T-helper 2 cell treated with Interferon-gamma antibody and Interleukin-4, amounts not matched to agents 100 ng/mL and 5 ng/mL, for 36 hours (primary cell): ENCODE measurements around the gene POLE4. TPM values are rescaled to one million over a fixed set of nuclear protein-coding genes. Genes with fewer than 3 reads are reported as not detected.

Source experiments
- intact Hi-C: fragments of 100-400 bp; cut with micrococcal nuclease; formaldehyde crosslinking; loops from one replicate; pipeline ENCODE4 v1.15.1; 2023
- total RNA-seq: library from RNA; stranded (reverse); gene quantifications from 2 replicates; pipeline ENCODE4 v1.2.3, GENCODE V29; 2022

Gene POLE4
- total RNA-seq, 1 donor from 2014 or later, result 56.4 TPM

DNA sequence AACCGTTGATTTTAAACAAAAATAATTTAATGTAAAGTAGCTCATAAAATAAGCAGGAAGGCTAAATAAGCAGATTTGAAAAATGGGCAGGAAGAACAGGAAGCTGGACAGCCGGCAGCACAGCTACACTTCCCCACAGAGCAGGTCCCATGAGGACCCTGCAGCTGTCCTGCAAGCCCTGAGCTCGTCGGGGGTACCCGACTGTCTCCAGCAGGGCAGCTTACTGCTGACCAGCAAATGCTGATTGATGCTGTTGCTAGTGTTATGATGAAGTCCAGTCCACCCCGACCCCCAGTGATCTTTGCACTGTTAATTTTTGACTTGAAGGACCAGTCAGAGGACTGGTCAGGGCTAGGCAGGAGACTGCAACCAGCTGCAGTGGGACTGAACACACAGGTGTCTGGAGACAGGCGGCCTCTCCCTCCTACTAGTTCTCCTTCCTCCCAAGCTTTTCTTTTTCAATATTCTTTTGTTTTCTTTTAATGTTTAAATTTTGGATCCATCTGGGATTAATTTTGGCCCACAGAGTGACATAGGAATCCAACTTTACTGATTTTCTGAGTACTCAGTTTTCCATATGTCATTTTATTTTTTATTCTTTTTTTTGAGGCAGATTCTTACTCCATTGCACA lies 27.7 kb downstream of the POLE4 start:
- intact Hi-C loops, result no loop called here

GRCh38 chr2:74991977-74992376 lies 33.5 kb downstream of the POLE4 start:
- intact Hi-C loops, result no loop called here

DNA sequence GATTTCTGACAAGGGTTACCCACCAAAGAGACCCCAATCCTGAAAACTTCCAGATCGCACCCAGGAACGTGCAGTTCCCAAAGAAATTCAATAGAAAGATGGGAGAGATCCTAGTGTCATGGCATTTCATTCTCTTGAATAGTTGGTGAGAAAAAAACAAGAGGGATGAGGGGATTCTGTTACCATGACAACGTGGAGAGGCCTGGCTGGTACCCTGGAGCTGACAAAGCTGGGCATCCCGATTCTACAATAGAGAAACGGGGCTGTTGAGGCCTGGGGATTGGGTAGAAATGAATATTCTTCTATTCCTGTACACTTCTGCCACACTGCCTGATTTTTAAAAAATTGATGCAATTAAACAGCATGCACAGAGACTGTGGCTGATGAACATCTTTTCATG lies 41.0 kb downstream of the POLE4 start:
- intact Hi-C loops, result no loop called here

DNA sequence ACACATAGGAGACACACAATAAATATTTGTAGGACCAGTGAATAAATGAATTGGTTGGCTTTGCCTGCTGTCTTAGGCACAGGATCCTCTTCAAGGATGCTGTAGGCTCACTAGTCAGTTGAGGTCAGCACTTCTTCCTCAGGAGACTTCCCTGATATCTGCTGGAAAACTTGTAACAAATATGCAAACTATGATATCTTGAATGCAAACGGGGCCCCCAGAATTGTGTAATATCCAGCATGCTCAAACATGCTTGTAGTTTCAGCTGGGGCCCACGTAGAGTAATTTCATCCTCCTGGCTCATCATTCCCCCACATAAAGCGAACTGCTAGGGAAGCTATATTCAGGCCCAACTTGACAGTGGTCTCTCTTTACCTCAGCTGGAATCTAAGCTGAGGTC lies 43.6 kb downstream of the POLE4 start:
- intact Hi-C loops, result no loop called here

- intact Hi-C loops, result no loop called here
These were observed 44.8 kb downstream of the POLE4 start for GRCh38 chr2:75003276-75003675.

GRCh38 chr2:75003773-75004172 lies 45.3 kb downstream of the POLE4 start:
- intact Hi-C loops, result no loop called here

GRCh38 chr2:75006041-75006440 lies 47.6 kb downstream of the POLE4 start:
- intact Hi-C loops, result no loop called here

- intact Hi-C loops, result no loop called here
These were observed 48.6 kb downstream of the POLE4 start for GRCh38 chr2:75007061-75007460.

- intact Hi-C loops, result no loop called here
These were observed 49.4 kb downstream of the POLE4 start for GRCh38 chr2:75007819-75008218.

DNA sequence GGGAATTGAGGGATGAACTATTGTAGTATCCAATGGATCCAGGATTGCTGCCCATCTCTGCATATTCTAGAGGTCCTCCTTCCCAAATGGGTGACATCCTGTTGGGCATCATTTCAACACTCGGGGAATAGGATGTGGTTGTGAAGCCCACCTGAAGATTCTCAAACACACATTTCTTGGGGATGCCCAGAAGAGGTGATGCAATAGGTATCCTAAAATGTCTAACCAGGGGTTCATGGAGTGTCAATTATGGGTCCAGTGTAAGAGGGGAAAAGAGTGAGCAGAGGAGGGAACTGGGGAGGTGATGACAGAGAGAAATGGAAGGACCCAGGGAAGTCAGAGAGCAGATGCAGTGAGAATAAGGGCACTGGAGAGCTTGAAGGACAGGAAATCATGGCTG lies 52.1 kb downstream of the POLE4 start:
- intact Hi-C loops, result no loop called here

DNA sequence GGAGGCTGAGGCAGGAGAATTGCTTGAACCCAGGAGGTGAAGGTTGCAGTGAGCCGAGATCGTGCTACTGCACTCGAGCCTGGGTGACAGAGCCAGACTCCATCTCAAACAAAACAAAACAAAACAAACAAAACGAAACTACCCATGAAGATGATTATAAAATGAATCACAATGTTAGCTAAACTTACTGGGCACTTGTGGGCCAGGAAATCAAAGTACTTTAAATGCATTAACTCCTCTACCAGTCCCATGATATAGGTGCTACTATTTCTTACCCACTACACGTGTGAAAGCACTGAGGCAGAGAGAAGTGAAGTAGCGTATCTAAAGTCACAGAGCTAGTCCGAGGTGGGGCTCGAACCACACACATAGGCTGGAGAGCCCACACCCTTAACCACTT lies 53.6 kb downstream of the POLE4 start:
- intact Hi-C loops, result no loop called here

GRCh38 chr2:75018162-75018561 lies 59.7 kb downstream of the POLE4 start:
- intact Hi-C loops, result no loop called here

Other genes starting within 250 kb of the POLE4 start
- gene HK2, start 124.5 kb upstream of the POLE4 start, total RNA-seq, result 34.2 and 37.0 TPM in 2 replicates
- not detected in 2 replicates for gene TACR1, start 240.9 kb downstream of the POLE4 start, total RNA-seq